ENCODE data around the gene SPPL2B. TPM values are rescaled to one million over a fixed set of nuclear protein-coding genes. Genes with fewer than 3 reads are reported as not detected.

SPPL2B gene
- total and polyA plus RNA-seq, 9 of the 15 experiments (the other 6 are each of a cell fraction or from before 2014, with no cell fraction given), result 0.20 to 81.2 (median 15.1) TPM

- TF ChIP-seq BCOR (IDR thresholded peaks at IDR 0.05) (peak; percentile 99), TEAD1 (CRISPR knock-in tag; IDR thresholded peaks at IDR 0.05) (peak in 1 of 2 experiments; percentile 43; a peak in 1 of 4 replicates), FOXP1 (CRISPR knock-in tag; IDR thresholded peaks at IDR 0.05) (peak; percentile 81; the same call in 1 of the 2 replicates), HDAC8 (tag; IDR thresholded peaks at IDR 0.05) (peak; percentile 62; the same call in 1 of the 2 replicates), STAT5B (CRISPR knock-in tag; IDR thresholded peaks at IDR 0.05) (no peak), SMARCC2 (IDR thresholded peaks at IDR 0.05; ENCODE audit: low read depth) (no peak), COPS2 (conservative IDR thresholded peaks at IDR 0.05) (no peak), BRF1 (IDR thresholded peaks at IDR 0.05; ENCODE audit: borderline replicate concordance, extremely low read depth, insufficient read length) (no peak), RBBP5 (IDR thresholded peaks at IDR 0.05; ENCODE audit: borderline replicate concordance, insufficient read depth, low read length, poor library complexity, severe bottlenecking) (peak; percentile 40), ZNF444 (CRISPR knock-in tag; IDR thresholded peaks at IDR 0.05) (no peak), ARID3A (IDR thresholded peaks at IDR 0.05; ENCODE audit: borderline replicate concordance, low read depth, low read length) (no peak), POLR3A (IDR thresholded peaks at IDR 0.05; ENCODE audit: borderline replicate concordance, extremely low read depth, insufficient read depth, insufficient read length) (no peak), DIDO1 (tag; IDR thresholded peaks at IDR 0.05; ENCODE audit: low read depth) (no peak), SOX6 (IDR thresholded peaks at IDR 0.05) (peak; percentile 47; the same call in 1 of the 2 replicates), FOS (IDR thresholded peaks at IDR 0.05; ENCODE audit: extremely low read depth, insufficient read length) (peak; percentile 15)
- TF ChIP-seq, protein P1, sequence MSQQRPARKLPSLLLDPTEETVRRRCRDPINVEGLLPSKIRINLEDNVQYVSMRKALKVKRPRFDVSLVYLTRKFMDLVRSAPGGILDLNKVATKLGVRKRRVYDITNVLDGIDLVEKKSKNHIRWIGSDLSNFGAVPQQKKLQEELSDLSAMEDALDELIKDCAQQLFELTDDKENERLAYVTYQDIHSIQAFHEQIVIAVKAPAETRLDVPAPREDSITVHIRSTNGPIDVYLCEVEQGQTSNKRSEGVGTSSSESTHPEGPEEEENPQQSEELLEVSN (IDR thresholded peaks at IDR 0.05; ENCODE audit: borderline replicate concordance in 1 of 2, extremely low read depth in 1 of 2, insufficient read depth in 1 of 2, insufficient read length in 1 of 2, low read depth in 1 of 2, low read length in 1 of 2, poor library complexity in 1 of 2, severe bottlenecking in 1 of 2), result peak; percentile 49 to 83
- TF ChIP-seq, protein P2, sequence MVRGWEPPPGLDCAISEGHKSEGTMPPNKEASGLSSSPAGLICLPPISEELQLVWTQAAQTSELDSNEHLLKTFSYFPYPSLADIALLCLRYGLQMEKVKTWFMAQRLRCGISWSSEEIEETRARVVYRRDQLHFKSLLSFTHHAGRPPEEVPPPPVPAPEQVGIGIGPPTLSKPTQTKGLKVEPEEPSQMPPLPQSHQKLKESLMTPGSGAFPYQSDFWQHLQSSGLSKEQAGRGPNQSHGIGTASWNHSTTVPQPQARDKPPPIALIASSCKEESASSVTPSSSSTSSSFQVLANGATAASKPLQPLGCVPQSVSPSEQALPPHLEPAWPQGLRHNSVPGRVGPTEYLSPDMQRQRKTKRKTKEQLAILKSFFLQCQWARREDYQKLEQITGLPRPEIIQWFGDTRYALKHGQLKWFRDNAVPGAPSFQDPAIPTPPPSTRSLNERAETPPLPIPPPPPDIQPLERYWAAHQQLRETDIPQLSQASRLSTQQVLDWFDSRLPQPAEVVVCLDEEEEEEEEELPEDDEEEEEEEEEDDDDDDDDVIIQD (CRISPR knock-in tag; IDR thresholded peaks at IDR 0.05), result no peak
- TF ChIP-seq, protein P3, sequence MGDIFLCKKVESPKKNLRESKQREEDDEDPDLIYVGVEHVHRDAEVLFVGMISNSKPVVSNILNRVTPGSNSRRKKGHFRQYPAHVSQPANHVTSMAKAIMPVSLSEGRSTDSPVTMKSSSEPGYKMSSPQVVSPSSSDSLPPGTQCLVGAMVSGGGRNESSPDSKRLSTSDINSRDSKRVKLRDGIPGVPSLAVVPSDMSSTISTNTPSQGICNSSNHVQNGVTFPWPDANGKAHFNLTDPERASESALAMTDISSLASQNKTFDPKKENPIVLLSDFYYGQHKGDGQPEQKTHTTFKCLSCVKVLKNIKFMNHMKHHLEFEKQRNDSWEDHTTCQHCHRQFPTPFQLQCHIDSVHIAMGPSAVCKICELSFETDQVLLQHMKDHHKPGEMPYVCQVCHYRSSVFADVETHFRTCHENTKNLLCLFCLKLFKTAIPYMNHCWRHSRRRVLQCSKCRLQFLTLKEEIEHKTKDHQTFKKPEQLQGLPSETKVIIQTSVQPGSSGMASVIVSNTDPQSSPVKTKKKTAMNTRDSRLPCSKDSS (IDR thresholded peaks at IDR 0.05; ENCODE audit: low read depth, partially characterized antibody), result no peak
- TF ChIP-seq, protein P4, sequence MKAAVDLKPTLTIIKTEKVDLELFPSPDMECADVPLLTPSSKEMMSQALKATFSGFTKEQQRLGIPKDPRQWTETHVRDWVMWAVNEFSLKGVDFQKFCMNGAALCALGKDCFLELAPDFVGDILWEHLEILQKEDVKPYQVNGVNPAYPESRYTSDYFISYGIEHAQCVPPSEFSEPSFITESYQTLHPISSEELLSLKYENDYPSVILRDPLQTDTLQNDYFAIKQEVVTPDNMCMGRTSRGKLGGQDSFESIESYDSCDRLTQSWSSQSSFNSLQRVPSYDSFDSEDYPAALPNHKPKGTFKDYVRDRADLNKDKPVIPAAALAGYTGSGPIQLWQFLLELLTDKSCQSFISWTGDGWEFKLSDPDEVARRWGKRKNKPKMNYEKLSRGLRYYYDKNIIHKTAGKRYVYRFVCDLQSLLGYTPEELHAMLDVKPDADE (conservative IDR thresholded peaks at IDR 0.05; ENCODE audit: control insufficient read depth, low read depth, low read length), result 0 out of 2 replicates have a peak, but pooled peaks have one; percentile 55
Measured at GRCh38 chr19:2385053-2385721, 56.7 kb downstream of the SPPL2B start (continued).

Measured in K562 (cell line).